ENCODE measurements around the gene IGLL5. TPM values are rescaled to one million over a fixed set of nuclear protein-coding genes. Genes with fewer than 3 reads are reported as not detected.

IGLL5 gene
- total RNA-seq, 1 donor from 2014 or later, result 0.47 TPM

- Histone ChIP-seq H3K27me3 (ENCODE audit: low read depth) (peaks cover 86% of the 10 kb centered on the region), H3K27ac (replicated peaks) (no peak overlapping the region), H3K4me3 (no peak overlapping the region), H3K9me3 (replicated peaks) (no peaks in the 10 kb centered on the region), H3K4me1 (no peaks in the 10 kb centered on the region), H3K36me3 (no peaks in the 10 kb centered on the region)
- no peak for DNase-seq
- intact Hi-C loops (cut with micrococcal nuclease), result no loop called here
- TF ChIP-seq CTCF (IDR thresholded peaks at IDR 0.05; ENCODE audit: borderline replicate concordance), result no peak
These were observed 4.4 kb upstream of the IGLL5 start for GRCh38 chr22:22883090-22883727.

GRCh38 chr22:22884010-22884887 is 3.4 kb upstream of the IGLL5 start:
- peaks cover 86% of the 10 kb centered on the region for H3K27me3 ChIP-seq (ENCODE audit: low read depth)
- H3K36me3 ChIP-seq, result no peaks in the 10 kb centered on the region
- peak; percentile 73 for TF ChIP-seq CTCF (IDR thresholded peaks at IDR 0.05; ENCODE audit: borderline replicate concordance)
- no peak overlapping the region for H3K4me3 ChIP-seq
- no peak overlapping the region for H3K27ac ChIP-seq (replicated peaks)
- no peaks in the 10 kb centered on the region for H3K4me1 ChIP-seq
- DNase-seq, result peak; percentile 37
- H3K9me3 ChIP-seq (replicated peaks), result no peaks in the 10 kb centered on the region
- intact Hi-C loops (cut with micrococcal nuclease), result no loop called here

- TF ChIP-seq CTCF (IDR thresholded peaks at IDR 0.05; ENCODE audit: borderline replicate concordance), result no peak
- no peak for DNase-seq
These were observed 2.5 kb upstream of the IGLL5 start for GRCh38 chr22:22884888-22885840.

GRCh38 chr22:22886546-22886945 is 1.1 kb upstream of the IGLL5 start:
- DNase-seq, result no peak
- Histone ChIP-seq H3K36me3 (no peaks in the 10 kb centered on the region), H3K9me3 (replicated peaks) (no peaks in the 10 kb centered on the region), H3K4me1 (no peaks in the 10 kb centered on the region), H3K27ac (replicated peaks) (no peak overlapping the region), H3K4me3 (no peak overlapping the region), H3K27me3 (ENCODE audit: low read depth) (peaks cover 78% of the 10 kb centered on the region)
- intact Hi-C loops (cut with micrococcal nuclease), result no loop called here
- no peak for TF ChIP-seq CTCF (IDR thresholded peaks at IDR 0.05; ENCODE audit: borderline replicate concordance)

More at GRCh38 chr22:22884888-22885840, 2.5 kb upstream of the IGLL5 start:
- intact Hi-C loops (cut with micrococcal nuclease), result no loop called here
- Histone ChIP-seq H3K4me3 (no peak overlapping the region), H3K9me3 (replicated peaks) (no peaks in the 10 kb centered on the region), H3K27me3 (ENCODE audit: low read depth) (peaks cover 84% of the 10 kb centered on the region), H3K27ac (replicated peaks) (no peak overlapping the region), H3K36me3 (no peaks in the 10 kb centered on the region), H3K4me1 (no peaks in the 10 kb centered on the region)
